HepG2 (cell line): ENCODE data around the gene DEUP1. TPM values are rescaled to one million over a fixed set of nuclear protein-coding genes. Genes with fewer than 3 reads are reported as not detected.

Source experiments
- ATAC-seq: fragments of 200-7000 bp; cut with Tn5 transposase; 3 replicates; pipeline ENCODE4 v1.9.1; 2020; ENCODE audit warnings: mild to moderate bottlenecking, moderate library complexity
- BruUV-seq: library from RNA; stranded (reverse); fragments of 400-500 nt; replicated peaks from 2 replicates; lab custom pipeline; 2021; lab: Mats Ljungman, UMichigan
- CTCF ChIA-PET: fragments of 300-600 bp; formaldehyde crosslinking; extraction: SDS; loops from one replicate; lab custom pipeline; 2021; ENCODE audit warnings: low total read pairs, inconsistent platforms, low intra/inter-chr PET ratio; lab: Yijun Ruan, JAX
- POLR2A ChIA-PET: fragments of 350-600 bp; sonication (Branson Sonifier 250); formaldehyde crosslinking; loops from one replicate; lab custom pipeline; 2020; ENCODE audit warnings: antibody characterized with exemption, inconsistent platforms; lab: Yijun Ruan, JAX
- DNase-seq: peaks from one replicate; pipeline ENCODE4 v3.0.0-alpha.2; 2015; ENCODE audit warnings: low spot score
- FAIRE-seq: peaks from 3 replicates; lab custom pipeline; 2011; peaks lifted over from hg19 to GRCh38; lab: Jason Lieb, UNC
- H2AFZ ChIP-seq: one replicate; pipeline ENCODE4 v1.6.1; 2011; ENCODE audit warnings: low read length, inconsistent platforms
- H3K27ac ChIP-seq: fragments of 300-600 bp; 3 replicates; pipeline ENCODE4 v1.8.0; 2011; ENCODE audit warnings: mixed run types, mild to moderate bottlenecking, mixed read lengths, low read length, inconsistent platforms; ENCODE audit not compliant: insufficient read depth; ENCODE audit errors: extremely low read length
- H3K27me3 ChIP-seq, 2 experiments: fragments of 200-600 bp in 1 of 2; 2 replicates in 1 of 2; 3 replicates in 1 of 2; pipeline versions ENCODE4 v1.6.0 to v1.8.0; 2011; ENCODE audit warnings: low read length in 2 of 2, mild to moderate bottlenecking in 2 of 2, moderate library complexity in 2 of 2, inconsistent platforms in 1 of 2; ENCODE audit not compliant: insufficient read depth in 2 of 2, control insufficient read depth in 1 of 2
- H3K36me3 ChIP-seq, 2 experiments: fragments of 200-600 bp in 1 of 2; replicated peaks in 1 of 2; 2 replicates in 1 of 2; 3 replicates in 1 of 2; pipeline versions ENCODE4 v1.5.1 to v1.8.0; 2011; ENCODE audit warnings: low read length in 2 of 2, inconsistent platforms in 1 of 2; ENCODE audit not compliant: insufficient read depth in 2 of 2, control insufficient read depth in 1 of 2
- H3K4me1 ChIP-seq: 2 replicates; pipeline ENCODE4 v1.5.1; 2012; ENCODE audit warnings: low read length, inconsistent platforms; ENCODE audit not compliant: insufficient read depth
- H3K4me2 ChIP-seq: 2 replicates; pipeline ENCODE4 v1.6.0; 2011; ENCODE audit warnings: low read depth, low read length, inconsistent platforms
- H3K4me3 ChIP-seq, 3 experiments: fragments of 200-600 bp in 1 of 3; sonication (generic), shearing (Covaris generic) in 1 of 3; replicated peaks in 1 of 3; 2 replicates each; pipeline ENCODE4 v1.5.1; 2011 to 2016; ENCODE audit warnings: low read length in 3 of 3, inconsistent platforms in 2 of 3, low read depth in 2 of 3, mild to moderate bottlenecking in 2 of 3, control low read depth in 1 of 3, mixed read lengths in 1 of 3; ENCODE audit not compliant: insufficient read depth in 1 of 3
- H3K79me2 ChIP-seq: one replicate; pipeline ENCODE4 v1.6.1; 2011; ENCODE audit warnings: low read length, inconsistent platforms; ENCODE audit not compliant: insufficient read depth
- H3K9ac ChIP-seq: 2 replicates; pipeline ENCODE4 v1.6.0; 2011; ENCODE audit warnings: mild to moderate bottlenecking, low read depth, low read length, inconsistent platforms; ENCODE audit not compliant: insufficient read depth
- H3K9me3 ChIP-seq: 2 replicates; pipeline ENCODE4 v1.5.1; 2012; ENCODE audit warnings: mild to moderate bottlenecking, low read length
- H4K20me1 ChIP-seq: 2 replicates; pipeline ENCODE4 v1.6.0; 2011; ENCODE audit warnings: inconsistent platforms, mild to moderate bottlenecking, low read length, moderate library complexity; ENCODE audit not compliant: insufficient read depth
- ARHGAP35 ChIP-seq: sonication (generic); formaldehyde crosslinking; IDR thresholded peaks from 2 replicates; pipeline ENCODE4 v1.9.0; 2022; ENCODE audit warnings: mild to moderate bottlenecking, inconsistent platforms, moderate library complexity, missing genetic modification reagents, borderline replicate concordance
- ARID4A ChIP-seq: sonication (generic); formaldehyde crosslinking; IDR thresholded peaks from 2 replicates; pipeline ENCODE4 v1.5.0; 2020; ENCODE audit warnings: mild to moderate bottlenecking, missing genetic modification reagents, borderline replicate concordance
- NFRKB ChIP-seq: fragments of 450-650 bp; IDR thresholded peaks from 2 replicates; pipeline ENCODE4 v1.6.1; 2017
- SOX13 ChIP-seq, 3 experiments: fragments of 450-650 bp in 1 of 3; sonication (generic) in 1 of 3; formaldehyde crosslinking in 1 of 3; IDR thresholded peaks in 2 of 3; conservative IDR thresholded peaks in 1 of 3; 2 replicates each; pipeline versions ENCODE4 v1.5.0 to v1.6.1; 2016 to 2020; ENCODE audit warnings: antibody characterized with exemption in 1 of 3, mild to moderate bottlenecking in 1 of 3, missing compliant biosample characterization in 1 of 3, missing genetic modification reagents in 1 of 3, moderate library complexity in 1 of 3
- TOE1 ChIP-seq: sonication (generic); formaldehyde crosslinking; IDR thresholded peaks from 2 replicates; pipeline ENCODE4 v1.4.0; 2020; ENCODE audit warnings: mild to moderate bottlenecking, missing genetic modification reagents
- ZFP90 ChIP-seq: sonication (generic); formaldehyde crosslinking; IDR thresholded peaks from 2 replicates; pipeline ENCODE4 v1.8.0; 2022; ENCODE audit warnings: missing genetic modification reagents, mild to moderate bottlenecking, inconsistent platforms, borderline replicate concordance
- ZNF782 ChIP-seq: sonication (generic); formaldehyde crosslinking; IDR thresholded peaks from 2 replicates; pipeline ENCODE4 v1.4.0; 2020; ENCODE audit warnings: missing genetic modification reagents, mild to moderate bottlenecking, borderline replicate concordance
- in situ Hi-C: cut with HindIII; loops from 2 replicates; pipeline ENCODE4 v1.10.0; 2017; ENCODE audit warnings: low pct_unique_long_range_greater_than_20kb; ENCODE audit not compliant: extremely low pct_ligation_motif_present
- intact Hi-C: fragments of 100-400 bp; cut with micrococcal nuclease; formaldehyde crosslinking; loops from one replicate; pipeline ENCODE4 v1.10.0; 2022; ENCODE audit not compliant: unreplicated experiment
- polyA plus RNA-seq, 8 experiments: library from polyadenylated mRNA; depleted of rRNA in 3 of 8; stranded (reverse) in 7 of 8; unstranded in 1 of 8; fragments of >200 nt; fragmentation: Illumina TruSeq in 4 of 8; extraction: Trizol in 4 of 8; gene quantifications; 2 replicates each; pipeline versions ENCODE4 v1.2.1 to v1.2.3, GENCODE V29; 2011 to 2016; ENCODE audit warnings: low read depth in 4 of 8, missing spikeins in 1 of 8, mixed read lengths in 1 of 8; ENCODE audit not compliant: insufficient read depth in 1 of 8
- total RNA-seq, 5 experiments: library from RNA; depleted of rRNA; stranded (reverse); fragments of >200 nt; fragmentation: Illumina TruSeq; extraction: Trizol; gene quantifications; 2 replicates each; pipeline ENCODE4 v1.2.3, GENCODE V29; 2016; ENCODE audit warnings: low read depth in 1 of 5
- TF ChIP-seq, protein P1 (sequence below): fragments of 450-650 bp; IDR thresholded peaks from 2 replicates; pipeline ENCODE4 v1.6.1; 2017; ENCODE audit warnings: mild to moderate bottlenecking
- TF ChIP-seq, protein P2 (sequence below), 2 experiments: sonication (generic) in 1 of 2; formaldehyde crosslinking in 1 of 2; IDR thresholded peaks; 2 replicates each; pipeline versions ENCODE4 v1.6.1 to v1.9.0; 2014 to 2022; ENCODE audit warnings: antibody characterized with exemption in 1 of 2, borderline replicate concordance in 1 of 2, inconsistent platforms in 1 of 2, low read depth in 1 of 2, missing genetic modification reagents in 1 of 2

Gene DEUP1
- total and polyA plus RNA-seq, 2 of the 13 experiments (the other 11 are each of a cell fraction or from before 2014, with no cell fraction given): not detected

- TF ChIP-seq ZFP90 (CRISPR knock-in tag) (no peak), TOE1 (CRISPR knock-in tag) (no peak), ZNF782 (CRISPR knock-in tag) (no peak), ARHGAP35 (CRISPR knock-in tag) (no peak), SOX13 (IDR thresholded peaks at IDR 0.05) (no peak), SOX13 (CRISPR knock-in tag; conservative IDR thresholded peaks at IDR 0.05 in 1 of 2, IDR thresholded peaks at IDR 0.05 in 1 of 2) (no peak)
- TF ChIP-seq, protein P1, sequence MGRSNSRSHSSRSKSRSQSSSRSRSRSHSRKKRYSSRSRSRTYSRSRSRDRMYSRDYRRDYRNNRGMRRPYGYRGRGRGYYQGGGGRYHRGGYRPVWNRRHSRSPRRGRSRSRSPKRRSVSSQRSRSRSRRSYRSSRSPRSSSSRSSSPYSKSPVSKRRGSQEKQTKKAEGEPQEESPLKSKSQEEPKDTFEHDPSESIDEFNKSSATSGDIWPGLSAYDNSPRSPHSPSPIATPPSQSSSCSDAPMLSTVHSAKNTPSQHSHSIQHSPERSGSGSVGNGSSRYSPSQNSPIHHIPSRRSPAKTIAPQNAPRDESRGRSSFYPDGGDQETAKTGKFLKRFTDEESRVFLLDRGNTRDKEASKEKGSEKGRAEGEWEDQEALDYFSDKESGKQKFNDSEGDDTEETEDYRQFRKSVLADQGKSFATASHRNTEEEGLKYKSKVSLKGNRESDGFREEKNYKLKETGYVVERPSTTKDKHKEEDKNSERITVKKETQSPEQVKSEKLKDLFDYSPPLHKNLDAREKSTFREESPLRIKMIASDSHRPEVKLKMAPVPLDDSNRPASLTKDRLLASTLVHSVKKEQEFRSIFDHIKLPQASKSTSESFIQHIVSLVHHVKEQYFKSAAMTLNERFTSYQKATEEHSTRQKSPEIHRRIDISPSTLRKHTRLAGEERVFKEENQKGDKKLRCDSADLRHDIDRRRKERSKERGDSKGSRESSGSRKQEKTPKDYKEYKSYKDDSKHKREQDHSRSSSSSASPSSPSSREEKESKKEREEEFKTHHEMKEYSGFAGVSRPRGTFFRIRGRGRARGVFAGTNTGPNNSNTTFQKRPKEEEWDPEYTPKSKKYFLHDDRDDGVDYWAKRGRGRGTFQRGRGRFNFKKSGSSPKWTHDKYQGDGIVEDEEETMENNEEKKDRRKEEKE: no peak
Measured at GRCh38 chr11:93359396-93359795, 28.9 kb downstream of the DEUP1 start (continued).

- Histone ChIP-seq H3K4me2 (no peak overlapping the region), H3K27ac (no peak overlapping the region), H2AFZ (no peak overlapping the region), H3K9me3 (no peaks in the 10 kb centered on the region), H3K4me1 (no peaks in the 10 kb centered on the region), H3K9ac (no peak overlapping the region), H3K36me3 (no peaks in the 10 kb centered on the region), H3K4me3 (no peak overlapping the region), H3K79me2 (no peaks in the 10 kb centered on the region), H3K27me3 (no peaks in the 10 kb centered on the region), H4K20me1 (no peaks in the 10 kb centered on the region)
- in situ Hi-C loops: no loop called here
- CTCF ChIA-PET: no interaction called here
- DNase-seq: no peak
- FAIRE-seq: no peak
- intact Hi-C loops: no loop called here
- BruUV-seq: no TSS peak
- no peak for ATAC-seq
- POLR2A ChIA-PET: no interaction called here
- TF ChIP-seq ARID4A (CRISPR knock-in tag) (no peak), NFRKB (no peak)
- TF ChIP-seq, protein P2, sequence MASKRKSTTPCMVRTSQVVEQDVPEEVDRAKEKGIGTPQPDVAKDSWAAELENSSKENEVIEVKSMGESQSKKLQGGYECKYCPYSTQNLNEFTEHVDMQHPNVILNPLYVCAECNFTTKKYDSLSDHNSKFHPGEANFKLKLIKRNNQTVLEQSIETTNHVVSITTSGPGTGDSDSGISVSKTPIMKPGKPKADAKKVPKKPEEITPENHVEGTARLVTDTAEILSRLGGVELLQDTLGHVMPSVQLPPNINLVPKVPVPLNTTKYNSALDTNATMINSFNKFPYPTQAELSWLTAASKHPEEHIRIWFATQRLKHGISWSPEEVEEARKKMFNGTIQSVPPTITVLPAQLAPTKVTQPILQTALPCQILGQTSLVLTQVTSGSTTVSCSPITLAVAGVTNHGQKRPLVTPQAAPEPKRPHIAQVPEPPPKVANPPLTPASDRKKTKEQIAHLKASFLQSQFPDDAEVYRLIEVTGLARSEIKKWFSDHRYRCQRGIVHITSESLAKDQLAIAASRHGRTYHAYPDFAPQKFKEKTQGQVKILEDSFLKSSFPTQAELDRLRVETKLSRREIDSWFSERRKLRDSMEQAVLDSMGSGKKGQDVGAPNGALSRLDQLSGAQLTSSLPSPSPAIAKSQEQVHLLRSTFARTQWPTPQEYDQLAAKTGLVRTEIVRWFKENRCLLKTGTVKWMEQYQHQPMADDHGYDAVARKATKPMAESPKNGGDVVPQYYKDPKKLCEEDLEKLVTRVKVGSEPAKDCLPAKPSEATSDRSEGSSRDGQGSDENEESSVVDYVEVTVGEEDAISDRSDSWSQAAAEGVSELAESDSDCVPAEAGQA (IDR thresholded peaks at IDR 0.05; ENCODE audit: low read depth): no peak
- TF ChIP-seq, protein P2 (CRISPR knock-in tag; IDR thresholded peaks at IDR 0.05; ENCODE audit: borderline replicate concordance): no peak
Measured at GRCh38 chr11:93361435-93361834, 30.9 kb downstream of the DEUP1 start.
